GM21367 (cell line): ENCODE results near the gene ABHD12.
A peak's percentile ranks its signal among the peaks of the same experiment; 100 is the strongest.
"Not testable (repeated sequence)": the region's sequence is repeated elsewhere in the genome, so short reads cannot be mapped to it uniquely, and the experiment has no call there.

Source experiments
- ATAC-seq: cut with Tn5 transposase; IDR thresholded peaks from one replicate; pipeline ENCODE4 v1.9.1; 2021; ENCODE audit not compliant: unreplicated experiment

The ABHD12 gene

GRCh38 chr20:25323496-25324246, 67.0 kb downstream of the ABHD12 start:
- no peak for ATAC-seq

- no peak for ATAC-seq
Measured at GRCh38 chr20:25321991-25322390, 68.6 kb downstream of the ABHD12 start.

GRCh38 chr20:25321262-25321831, 69.3 kb downstream of the ABHD12 start:
- no peak for ATAC-seq

DNA sequence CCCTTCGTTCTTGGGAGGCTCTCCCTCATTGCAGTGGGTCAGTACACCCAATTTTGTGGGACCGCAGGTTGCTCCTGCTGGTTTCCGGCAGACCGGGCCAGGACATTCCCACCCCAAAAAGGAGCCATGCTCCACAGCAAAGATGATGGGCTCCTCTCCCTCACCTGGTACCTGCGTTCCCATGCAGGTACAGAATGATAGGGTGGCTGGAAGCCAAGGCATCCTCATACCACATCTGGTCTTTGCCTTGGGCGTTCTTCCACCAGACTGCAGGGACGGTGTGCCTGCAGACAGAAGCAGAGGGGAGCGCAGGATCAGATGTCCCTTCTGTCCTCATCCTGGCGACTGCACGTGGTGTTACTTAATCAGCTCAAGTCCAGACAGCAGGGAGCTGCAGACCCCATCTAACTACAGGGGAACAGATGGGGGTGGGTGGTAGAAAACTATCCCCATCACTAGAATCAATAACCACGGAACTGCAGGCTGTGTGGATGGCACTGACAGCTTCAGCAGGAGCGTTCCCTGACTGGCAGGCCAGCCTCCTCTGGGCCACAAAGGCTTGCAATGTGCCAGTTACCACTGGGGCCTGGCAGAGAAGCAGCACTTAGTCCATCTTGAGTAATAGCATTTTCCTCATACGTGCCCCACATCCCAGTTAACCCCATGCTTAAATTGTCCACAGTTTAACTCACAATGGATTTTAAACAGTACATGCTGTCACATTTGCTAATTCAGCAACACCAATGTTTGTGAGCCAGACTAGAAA, 70.4 kb downstream of the ABHD12 start:
- no peak for ATAC-seq

DNA sequence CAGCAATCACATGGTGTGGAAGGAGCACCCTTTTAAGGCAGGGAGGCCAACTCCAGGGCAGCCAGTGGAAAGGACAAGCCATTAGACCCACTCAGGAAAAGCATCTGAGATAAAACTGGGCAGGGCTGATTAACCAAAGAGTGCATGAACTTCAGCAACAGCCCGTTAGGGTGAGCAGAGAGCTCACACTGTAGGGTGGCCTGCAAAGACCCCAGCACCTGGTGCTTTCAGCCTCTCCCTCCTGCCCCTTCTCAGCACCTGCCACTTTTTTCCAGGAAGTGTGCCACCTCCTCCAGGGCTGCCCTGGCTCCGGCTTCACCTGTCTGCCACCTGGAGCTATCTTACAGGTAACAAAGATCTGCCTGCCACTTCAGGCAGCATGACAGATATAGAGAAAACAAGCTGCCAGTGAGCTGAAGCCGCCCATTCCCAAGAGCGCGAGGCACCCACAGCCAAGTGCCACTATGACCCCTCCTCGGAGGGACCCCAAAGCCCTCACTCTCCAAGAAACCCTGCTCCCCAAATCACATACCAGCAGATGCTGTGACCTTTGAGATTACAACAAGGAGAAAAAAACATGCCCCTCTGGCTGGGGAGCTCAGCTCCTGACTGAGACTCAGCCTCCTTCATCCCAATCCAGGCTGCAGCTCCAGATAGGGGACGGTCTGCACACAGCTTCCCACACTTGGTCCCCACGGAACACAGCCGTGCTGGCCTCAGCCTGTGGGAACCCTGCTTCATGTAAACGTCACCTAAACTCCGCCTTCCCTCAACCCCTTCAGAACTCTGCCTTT, 71.2 kb downstream of the ABHD12 start:
- ATAC-seq, result no peak

DNA sequence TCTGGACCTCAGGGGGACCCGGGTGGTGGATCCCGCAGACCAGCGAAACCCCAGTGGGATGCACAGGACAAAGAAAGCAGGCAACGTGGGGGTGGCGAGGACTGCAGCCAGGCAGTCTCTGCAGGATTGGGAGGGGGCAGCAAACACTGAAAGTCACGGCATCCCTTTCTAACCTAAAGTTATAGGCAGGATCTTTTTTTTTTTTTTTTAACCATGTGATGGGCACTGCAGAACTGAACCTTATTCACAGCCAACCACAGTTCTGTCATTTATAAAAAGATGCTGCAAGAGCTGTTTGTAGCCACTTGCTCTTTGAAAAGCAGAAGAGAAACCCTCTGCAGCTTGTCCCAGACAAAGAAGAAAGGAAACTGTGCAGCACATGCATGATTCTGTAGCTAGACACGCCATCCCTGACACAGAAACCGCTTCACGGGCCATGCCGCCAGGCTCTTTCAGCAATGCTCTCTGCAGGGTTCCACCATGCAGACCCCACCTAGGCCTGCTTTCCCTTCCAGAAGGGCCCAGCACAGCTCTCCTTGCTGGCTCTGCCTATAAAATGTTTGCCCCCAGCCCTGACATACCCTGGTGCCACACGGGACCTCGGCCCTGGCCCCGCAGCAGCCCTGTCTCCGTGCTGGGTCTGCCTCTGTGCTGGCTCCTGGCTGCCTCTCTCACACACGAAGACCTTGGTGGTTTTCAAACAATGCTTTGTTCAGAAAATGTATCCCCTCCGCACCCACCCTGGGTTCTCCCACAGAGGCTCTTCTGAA, 72.0 kb downstream of the ABHD12 start:
- peak; percentile 90 for ATAC-seq

GRCh38 chr20:25317351-25318075, 73.1 kb downstream of the ABHD12 start:
- ATAC-seq, result no peak

DNA sequence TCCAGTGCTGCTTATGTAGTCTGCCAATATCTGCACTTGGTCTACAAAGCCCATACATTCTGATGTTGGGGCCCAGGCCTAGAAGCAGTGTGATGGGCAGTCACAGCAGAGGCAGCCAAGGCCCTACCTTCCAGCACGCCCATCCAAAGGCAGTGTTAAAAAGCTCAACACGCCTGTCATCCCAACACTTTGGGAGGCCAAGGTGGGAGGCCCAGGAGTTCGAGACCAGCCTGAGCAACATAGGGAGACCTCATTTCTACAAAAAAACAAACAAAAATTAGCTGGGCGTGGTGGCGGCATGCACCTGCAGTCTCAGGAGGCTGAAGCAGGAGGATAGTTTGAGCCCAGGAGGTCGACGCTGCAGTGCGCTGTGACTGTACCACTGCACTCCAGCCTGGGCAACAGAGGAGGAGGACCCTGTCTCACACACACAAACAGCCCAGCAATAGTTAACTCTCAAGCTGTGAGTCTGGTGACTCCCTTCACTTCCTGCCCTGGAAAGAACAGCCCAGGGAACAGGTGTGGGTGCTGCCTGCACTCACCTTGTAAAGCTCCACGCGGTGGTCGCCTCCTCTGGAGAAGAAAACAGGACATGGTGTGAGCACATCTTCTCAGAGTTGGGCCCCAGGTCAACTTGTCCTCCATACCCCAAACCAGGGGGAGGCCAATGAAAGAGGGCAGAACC, 74.0 kb downstream of the ABHD12 start:
- ATAC-seq, result no peak

DNA sequence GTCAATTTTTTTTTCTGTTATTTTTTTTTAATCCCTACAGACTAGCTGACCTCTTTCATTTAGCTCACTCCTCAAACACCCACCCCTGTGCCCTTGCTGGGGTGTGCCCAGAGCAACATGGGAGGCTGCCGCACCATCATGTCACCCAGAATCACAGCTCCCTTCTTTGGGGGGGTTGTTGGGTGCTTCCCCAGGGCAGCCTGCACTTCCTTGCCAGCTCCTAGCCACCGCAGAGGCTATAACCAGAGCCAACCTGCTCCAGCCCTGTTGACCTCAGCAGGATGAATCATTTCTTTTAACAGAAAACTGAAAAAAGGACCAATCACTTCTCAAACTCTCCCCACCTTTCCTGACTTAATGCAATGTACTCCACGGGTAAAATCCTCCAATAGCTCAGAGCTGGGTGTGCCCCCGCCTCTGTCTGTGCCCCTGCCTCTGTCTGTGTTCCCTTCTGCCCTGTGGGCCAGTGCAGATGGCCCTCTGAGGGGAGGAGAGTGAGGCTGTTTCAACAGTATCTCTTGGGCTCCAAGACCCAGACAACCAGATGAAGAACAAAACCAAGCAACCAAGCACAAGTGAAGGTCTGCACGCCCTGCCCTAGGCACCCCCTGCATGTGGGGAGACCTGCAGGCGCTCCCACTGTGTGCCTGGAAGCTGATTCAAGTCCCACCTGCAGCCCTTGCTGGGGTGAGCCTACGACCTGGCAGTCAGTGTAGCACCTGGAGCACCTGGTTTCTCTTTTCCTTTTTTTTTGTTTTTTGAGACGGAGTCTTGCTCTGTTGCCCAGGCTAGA, 75.0 kb downstream of the ABHD12 start:
- ATAC-seq, result no peak

DNA sequence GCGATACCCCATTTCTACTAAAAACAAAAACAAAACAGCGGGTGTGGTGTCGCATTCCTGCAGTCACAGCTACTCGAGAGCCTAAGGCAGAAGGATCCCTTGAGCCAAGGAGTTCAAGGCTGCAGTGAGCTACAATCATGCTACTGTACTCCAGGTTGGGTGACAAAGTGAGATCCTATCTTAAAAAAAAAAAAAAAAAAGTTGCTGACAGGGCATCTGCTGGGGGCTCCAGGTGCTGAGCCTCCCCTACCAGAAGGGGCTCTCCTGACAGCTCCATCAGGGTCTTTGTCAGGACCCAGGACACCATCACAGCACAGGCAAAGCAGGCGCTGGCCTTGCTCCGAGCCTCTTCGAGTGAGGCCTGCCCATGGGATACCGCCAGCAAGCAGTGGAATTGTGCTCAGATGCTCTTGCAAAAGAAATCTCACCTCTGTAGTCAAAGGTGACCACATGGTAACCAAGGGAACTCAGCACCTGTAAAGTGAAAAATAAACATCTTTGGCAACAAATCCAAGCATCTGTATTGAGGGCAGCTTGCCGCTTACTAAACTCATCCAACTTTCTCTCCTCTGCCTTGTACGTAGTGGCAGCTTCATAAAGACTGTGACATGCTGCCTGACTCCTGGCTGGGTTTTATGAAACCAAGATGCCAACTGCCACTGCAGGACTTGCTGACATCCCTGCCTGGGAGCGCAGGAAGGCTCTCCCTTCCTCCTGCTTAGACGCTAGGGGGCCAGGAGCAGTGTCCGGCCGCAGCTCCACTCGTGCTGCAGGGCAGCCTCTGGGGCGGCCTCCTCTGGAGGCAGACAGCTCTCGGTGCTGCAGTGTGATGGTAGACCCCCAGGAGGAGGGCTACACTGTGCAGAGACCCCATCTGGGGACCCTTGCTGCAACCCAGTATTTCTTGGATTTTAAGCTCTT, 75.9 kb downstream of the ABHD12 start:
- no peak for ATAC-seq

- ATAC-seq, result no peak
Measured at GRCh38 chr20:25313593-25313992, 77.0 kb downstream of the ABHD12 start.

GRCh38 chr20:25312716-25313115, 77.9 kb downstream of the ABHD12 start:
- not testable (repeated sequence) for ATAC-seq

DNA sequence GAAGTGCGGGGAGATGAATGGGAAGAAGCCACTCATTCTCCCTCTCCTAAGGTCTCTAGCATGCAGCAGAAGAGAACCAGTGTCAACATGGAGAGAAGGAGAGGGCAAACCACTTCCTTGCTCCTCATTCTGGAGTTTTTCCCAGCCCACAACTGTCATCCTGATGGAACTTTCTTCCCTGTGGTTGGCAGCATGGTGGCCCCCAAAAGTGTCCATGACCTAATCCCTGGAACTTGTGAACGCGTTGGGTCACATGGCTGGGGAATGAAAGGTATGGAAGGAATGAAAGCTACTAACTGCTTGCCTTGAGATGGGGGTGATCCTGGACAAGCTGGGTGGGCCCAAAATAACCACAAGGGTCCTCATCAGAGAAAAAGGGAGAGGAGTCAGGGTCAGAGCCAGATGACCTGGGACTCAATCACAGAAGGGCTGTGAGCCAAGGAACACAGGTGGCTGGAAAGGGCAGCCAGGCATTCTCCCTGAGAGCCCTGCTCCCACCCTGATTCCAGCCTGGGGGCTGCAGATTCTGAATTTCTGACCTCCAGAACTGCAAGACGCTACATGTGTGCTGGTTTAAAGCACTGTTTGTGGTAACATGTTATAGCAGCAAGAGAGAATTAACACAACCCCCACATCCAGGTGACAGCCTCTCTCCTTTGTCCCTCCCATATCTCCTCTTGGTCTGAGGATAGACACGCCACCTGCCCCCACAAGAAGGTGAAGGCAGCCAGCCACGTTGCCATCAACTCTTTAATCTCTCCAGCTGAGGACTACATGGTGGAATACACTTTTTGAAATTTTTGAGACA, 79.5 kb downstream of the ABHD12 start:
- ATAC-seq, result no peak

GRCh38 chr20:25310268-25310920, 80.2 kb downstream of the ABHD12 start:
- ATAC-seq, result peak; percentile 88

DNA sequence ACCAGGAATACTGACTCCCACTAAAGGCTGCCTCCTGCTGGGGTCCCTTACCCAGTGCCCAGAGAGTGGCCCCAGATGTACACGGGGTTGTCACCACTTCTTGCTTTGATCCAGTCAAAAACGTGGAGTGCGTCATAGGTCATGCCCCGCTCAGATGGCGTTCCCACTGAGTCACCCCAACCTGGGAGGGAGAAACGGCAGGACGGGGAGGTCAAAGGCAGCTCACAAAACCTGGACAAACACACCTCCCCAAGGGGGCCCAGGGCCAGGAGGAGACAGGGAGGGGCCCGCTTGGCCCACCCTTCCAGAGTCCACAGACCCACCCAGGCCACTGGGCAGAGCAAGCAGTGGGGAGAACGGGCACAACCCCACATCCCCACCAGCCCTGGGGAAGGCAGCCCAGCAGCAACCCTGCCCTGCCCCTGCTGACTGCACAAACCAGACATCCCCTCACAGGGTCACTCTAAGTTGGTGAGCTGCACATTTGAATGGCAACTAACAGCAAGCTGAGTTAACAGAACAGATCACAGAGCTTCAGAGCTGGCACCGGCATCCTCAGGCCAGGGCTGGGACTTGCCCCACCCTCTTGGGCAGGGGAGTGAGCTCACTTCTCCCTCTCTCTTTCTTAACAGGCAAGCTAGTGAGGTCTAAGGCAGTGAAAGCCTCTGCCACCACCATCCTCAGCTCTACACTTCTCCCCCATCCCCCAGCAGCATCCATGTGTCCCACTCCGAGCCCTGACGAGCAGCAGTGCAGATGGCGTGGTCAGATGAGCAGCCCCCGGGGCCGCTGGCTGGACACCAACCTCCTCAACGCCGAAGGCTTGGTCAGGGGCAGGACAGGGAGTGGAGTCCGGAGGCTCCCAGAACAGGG, 81.0 kb downstream of the ABHD12 start:
- ATAC-seq, result no peak
